HEK293T (cell line): ENCODE results near the gene PLEK2.

Experiments used
- ARNT ChIP-seq: fragments of 450-650 bp; IDR thresholded peaks from 2 replicates; pipeline ENCODE4 v1.6.1; 2017; ENCODE audit warnings: mild to moderate bottlenecking
- BHLHE40 ChIP-seq: fragments of 450-650 bp; IDR thresholded peaks from 2 replicates; pipeline ENCODE4 v1.6.1; 2016; ENCODE audit warnings: mild to moderate bottlenecking, moderate library complexity, borderline replicate concordance
- ELF4 ChIP-seq: fragments of 450-650 bp; IDR thresholded peaks from 2 replicates; pipeline ENCODE4 v1.6.1; 2017; ENCODE audit warnings: antibody characterized with exemption
- FOXA1 ChIP-seq: fragments of 450-650 bp; IDR thresholded peaks from 2 replicates; pipeline ENCODE4 v1.6.1; 2016; ENCODE audit warnings: mild to moderate bottlenecking
- FOXM1 ChIP-seq: fragments of 450-650 bp; IDR thresholded peaks from 2 replicates; pipeline ENCODE4 v1.6.1; 2017; ENCODE audit warnings: mild to moderate bottlenecking, borderline replicate concordance
- L3MBTL2 ChIP-seq: fragments of 450-650 bp; conservative IDR thresholded peaks from 2 replicates; pipeline ENCODE4 v1.6.1; 2016; ENCODE audit warnings: mild to moderate bottlenecking
- NFRKB ChIP-seq: fragments of 450-650 bp; IDR thresholded peaks from 2 replicates; pipeline ENCODE4 v1.6.1; 2016; ENCODE audit warnings: mild to moderate bottlenecking, moderate library complexity
- SP1 ChIP-seq: fragments of 450-650 bp; IDR thresholded peaks from 2 replicates; pipeline ENCODE4 v1.6.1; 2017
- SUZ12 ChIP-seq: fragments of 450-650 bp; IDR thresholded peaks from 2 replicates; pipeline ENCODE4 v1.6.1; 2016; ENCODE audit warnings: mild to moderate bottlenecking
- TARDBP ChIP-seq: fragments of 450-650 bp; IDR thresholded peaks from 2 replicates; pipeline ENCODE4 v1.6.1; 2016
- ZNF384 ChIP-seq: fragments of 450-650 bp; IDR thresholded peaks from 2 replicates; pipeline ENCODE4 v1.6.1; 2016

DNA sequence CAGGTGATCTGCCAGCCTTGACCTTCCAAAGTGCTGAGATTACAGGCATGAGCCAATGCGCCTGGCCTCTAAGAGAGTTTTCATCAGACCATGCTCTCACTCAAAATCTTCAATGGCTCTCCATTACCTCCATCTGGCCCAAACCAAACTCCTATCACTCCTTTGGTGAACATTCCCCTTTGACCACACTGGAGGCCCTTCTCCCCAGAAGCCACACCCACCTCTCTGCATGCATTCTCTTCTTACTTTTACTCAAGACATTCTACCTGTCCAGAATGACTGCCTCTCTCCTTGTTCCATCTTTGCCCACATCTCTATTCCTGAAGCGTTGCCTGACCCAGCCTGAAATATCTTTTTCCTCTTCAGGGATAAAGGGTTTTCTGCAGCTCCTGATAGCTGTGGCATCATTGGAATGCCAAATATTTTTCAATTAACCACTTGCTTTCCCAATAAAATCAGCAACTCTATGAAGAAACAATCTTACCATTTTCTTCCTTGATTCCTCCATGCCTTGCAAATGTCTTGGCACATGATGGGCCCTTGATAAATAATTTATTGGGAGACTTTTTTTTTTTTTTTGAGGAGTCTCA is 15.5 kb downstream of the PLEK2 start:
- no peak for TF ChIP-seq SUZ12
- TF ChIP-seq NFRKB = no peak
- no peak for TF ChIP-seq ELF4
- no peak for TF ChIP-seq BHLHE40
- TF ChIP-seq FOXM1 = no peak
- TF ChIP-seq TARDBP = no peak
- no peak for TF ChIP-seq ARNT
- TF ChIP-seq L3MBTL2 = no peak
- no peak for TF ChIP-seq FOXA1
- TF ChIP-seq ZNF384 = no peak
- TF ChIP-seq SP1 = no peak
